Mucosa of stomach (tissue), 1 donor: ENCODE data around the gene LSS.

Source experiments
- H3K27me3 ChIP-seq: one replicate; pipeline ENCODE4 v1.7.0; 2013; ENCODE audit warnings: mild to moderate bottlenecking, low read length; ENCODE audit not compliant: control insufficient read depth, insufficient read depth
- H3K36me3 ChIP-seq: one replicate; pipeline ENCODE4 v1.7.0; 2013; ENCODE audit warnings: low read length; ENCODE audit not compliant: control insufficient read depth, insufficient read depth
- H3K4me1 ChIP-seq: one replicate; pipeline ENCODE4 v1.7.0; 2013; ENCODE audit warnings: mild to moderate bottlenecking, low read length; ENCODE audit not compliant: control insufficient read depth, insufficient read depth
- H3K4me3 ChIP-seq: one replicate; pipeline ENCODE4 v1.7.0; 2013; ENCODE audit warnings: low read length
- H3K9ac ChIP-seq: one replicate; pipeline ENCODE4 v1.7.0; 2013; ENCODE audit warnings: mild to moderate bottlenecking, low read length, moderate library complexity
- H3K9me3 ChIP-seq: one replicate; pipeline ENCODE4 v1.7.0; 2013; ENCODE audit warnings: mild to moderate bottlenecking, low read length, moderate library complexity; ENCODE audit not compliant: control insufficient read depth
- donor health status: Pancreatic carcinoma.

LSS gene

DNA sequence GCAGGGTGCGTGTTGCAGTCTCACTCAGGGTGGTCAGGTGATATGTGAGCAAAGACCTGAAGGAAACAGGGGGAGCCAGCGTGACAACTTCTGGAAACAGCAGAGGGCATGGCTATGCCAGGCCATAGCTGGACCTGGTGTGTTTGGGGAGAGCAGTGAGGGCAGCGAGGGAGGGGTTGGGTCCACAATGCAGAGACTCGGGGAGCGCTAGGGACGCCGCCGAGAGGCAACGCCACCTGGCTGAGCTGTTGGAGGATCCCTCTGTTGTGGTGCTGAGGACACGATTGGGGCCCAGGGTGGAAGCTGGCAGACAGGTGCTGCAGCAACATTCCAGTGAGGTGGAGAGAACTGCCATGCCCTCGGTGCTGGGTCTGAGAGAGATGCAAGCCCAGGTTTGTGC is 26.6 kb upstream of the LSS start:
- no peaks in the 10 kb centered on the region for H3K9me3 ChIP-seq
- H3K4me1 ChIP-seq = peaks cover 17% of the 10 kb centered on the region
- H3K9ac ChIP-seq = no peak overlapping the region
- H3K4me3 ChIP-seq = no peak overlapping the region
- peaks cover 29% of the 10 kb centered on the region for H3K36me3 ChIP-seq
- H3K27me3 ChIP-seq = no peaks in the 10 kb centered on the region

GRCh38 chr21:46254208-46254975 is 25.8 kb upstream of the LSS start:
- Histone ChIP-seq H3K4me3 (no peak overlapping the region), H3K9me3 (no peaks in the 10 kb centered on the region), H3K36me3 (peaks cover 36% of the 10 kb centered on the region), H3K9ac (no peak overlapping the region), H3K4me1 (peaks cover 17% of the 10 kb centered on the region), H3K27me3 (no peaks in the 10 kb centered on the region)

GRCh38 chr21:46253610-46254124 is 25.1 kb upstream of the LSS start:
- H3K9me3 ChIP-seq = no peaks in the 10 kb centered on the region
- H3K9ac ChIP-seq = no peak overlapping the region
- H3K27me3 ChIP-seq = no peaks in the 10 kb centered on the region
- H3K4me3 ChIP-seq = no peak overlapping the region
- peaks cover 17% of the 10 kb centered on the region for H3K4me1 ChIP-seq
- H3K36me3 ChIP-seq = peaks cover 36% of the 10 kb centered on the region

DNA sequence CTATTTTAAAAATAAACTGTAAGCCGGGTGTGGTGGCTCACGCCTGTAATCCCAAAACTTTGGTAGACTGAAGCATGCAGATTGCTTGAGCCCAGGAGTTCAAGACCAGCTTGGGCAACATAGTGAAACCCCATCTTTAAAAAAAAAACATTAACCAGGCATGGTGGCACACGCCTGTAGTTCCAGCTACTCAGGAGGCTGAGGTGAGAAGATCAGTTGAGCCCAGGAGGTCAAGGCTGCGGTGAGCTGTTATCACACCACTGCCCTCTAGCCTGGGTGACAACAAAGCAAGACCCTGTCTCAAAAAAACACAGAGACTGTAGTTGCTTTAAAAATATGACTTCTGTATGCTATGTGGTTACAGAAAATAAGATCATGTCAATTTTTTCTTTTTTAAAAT is 24.3 kb upstream of the LSS start:
- H3K27me3 ChIP-seq = no peaks in the 10 kb centered on the region
- H3K9me3 ChIP-seq = no peaks in the 10 kb centered on the region
- peaks cover 17% of the 10 kb centered on the region for H3K4me1 ChIP-seq
- peaks cover 36% of the 10 kb centered on the region for H3K36me3 ChIP-seq
- no peak overlapping the region for H3K4me3 ChIP-seq
- no peak overlapping the region for H3K9ac ChIP-seq

GRCh38 chr21:46250146-46250725 is 21.7 kb upstream of the LSS start:
- H3K9ac ChIP-seq = no peak overlapping the region

DNA sequence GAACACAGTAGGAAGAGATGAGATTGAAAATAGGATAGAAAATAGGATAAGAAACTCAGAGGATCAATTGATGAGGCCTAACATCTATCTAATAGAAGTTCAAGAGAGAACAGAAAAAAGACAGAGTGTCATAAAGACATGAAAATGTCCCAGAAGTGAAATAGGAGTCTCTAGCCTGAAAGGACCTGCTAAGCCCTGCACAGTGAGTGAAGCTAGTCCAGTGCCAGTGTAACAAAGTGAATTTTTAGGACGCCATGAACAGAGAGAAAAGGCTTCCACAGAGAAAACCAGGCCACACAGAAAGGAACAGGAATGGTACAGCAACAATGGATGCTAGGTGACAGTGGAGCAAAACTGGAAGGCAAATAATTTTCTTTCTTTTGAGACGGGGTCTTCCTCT is 20.3 kb upstream of the LSS start:
- no peaks in the 10 kb centered on the region for H3K27me3 ChIP-seq
- H3K36me3 ChIP-seq = peaks cover 35% of the 10 kb centered on the region
- H3K9me3 ChIP-seq = no peaks in the 10 kb centered on the region
- peaks cover 17% of the 10 kb centered on the region for H3K4me1 ChIP-seq
- H3K4me3 ChIP-seq = no peak overlapping the region
- H3K9ac ChIP-seq = no peak overlapping the region

More at GRCh38 chr21:46250146-46250725, 21.7 kb upstream of the LSS start:
- H3K36me3 ChIP-seq = peaks cover 35% of the 10 kb centered on the region
- H3K27me3 ChIP-seq = no peaks in the 10 kb centered on the region
- no peak overlapping the region for H3K4me3 ChIP-seq
- H3K4me1 ChIP-seq = peaks cover 17% of the 10 kb centered on the region
- H3K9me3 ChIP-seq = no peaks in the 10 kb centered on the region

GRCh38 chr21:46248422-46248782 is 19.8 kb upstream of the LSS start:
- Histone ChIP-seq H3K4me3 (no peak overlapping the region), H3K4me1 (peaks cover 17% of the 10 kb centered on the region), H3K9me3 (no peaks in the 10 kb centered on the region), H3K9ac (no peak overlapping the region), H3K36me3 (peaks cover 36% of the 10 kb centered on the region), H3K27me3 (no peaks in the 10 kb centered on the region)

DNA sequence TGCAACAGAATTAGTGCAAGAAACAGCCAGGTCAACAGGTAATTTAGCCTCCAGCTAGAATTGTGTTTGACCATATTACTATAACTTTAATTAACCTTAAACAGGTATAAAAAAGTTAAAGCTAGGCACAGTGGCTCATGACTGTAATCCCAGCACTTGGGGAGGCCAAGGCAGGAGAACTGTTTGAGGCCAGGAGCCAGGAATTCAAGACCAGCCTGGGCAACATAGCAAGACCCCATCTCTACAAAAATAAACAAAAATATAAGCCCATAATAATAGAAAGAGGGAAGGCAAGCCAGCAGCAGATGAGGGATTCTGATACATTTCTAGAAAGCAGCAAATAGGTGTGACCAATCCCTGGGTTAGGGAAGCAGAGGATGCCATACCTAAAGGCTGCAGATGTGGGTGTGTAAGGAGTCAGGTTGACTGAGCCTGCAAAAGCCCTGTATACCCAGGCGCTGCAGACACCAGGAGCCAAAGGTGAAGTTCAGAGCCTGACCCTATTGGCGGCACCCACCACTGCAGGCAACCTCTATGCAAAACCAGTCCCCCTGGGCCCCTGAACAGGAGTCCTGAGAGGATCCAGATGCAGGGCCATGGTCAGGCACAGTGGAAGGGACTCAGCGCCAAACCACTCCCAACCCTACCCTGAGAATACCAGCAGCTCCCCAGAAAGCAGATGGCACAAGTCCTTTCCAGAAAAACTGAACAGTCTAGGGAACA is 19.3 kb upstream of the LSS start:
- Histone ChIP-seq H3K36me3 (peaks cover 35% of the 10 kb centered on the region), H3K9ac (no peak overlapping the region), H3K27me3 (no peaks in the 10 kb centered on the region)

DNA sequence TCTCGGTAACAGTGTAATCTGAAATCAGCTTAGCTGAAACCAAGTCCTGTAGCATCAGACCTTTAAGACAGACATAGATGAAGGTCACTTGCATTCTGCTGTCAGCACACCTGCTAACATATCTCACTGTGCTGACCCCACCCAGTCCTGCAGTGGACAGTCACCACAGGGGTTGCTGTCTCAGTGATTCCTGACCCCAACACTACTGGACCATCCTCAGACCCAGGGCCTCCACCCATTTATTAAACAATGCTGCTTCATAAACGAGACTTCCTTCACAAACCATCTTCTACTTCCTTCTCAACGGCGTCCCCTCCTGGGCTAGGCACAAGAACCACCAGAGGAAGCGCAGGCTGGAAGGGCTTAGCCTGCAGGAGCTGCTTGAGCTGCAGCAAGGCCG is 17.8 kb upstream of the LSS start:
- H3K27me3 ChIP-seq = no peaks in the 10 kb centered on the region
- H3K4me3 ChIP-seq = no peak overlapping the region
- no peaks in the 10 kb centered on the region for H3K9me3 ChIP-seq
- peaks cover 31% of the 10 kb centered on the region for H3K36me3 ChIP-seq
- H3K9ac ChIP-seq = no peak overlapping the region
- peaks cover 9% of the 10 kb centered on the region for H3K4me1 ChIP-seq

More for the DNA sequence above, 19.3 kb upstream of the LSS start:
- H3K9me3 ChIP-seq = no peaks in the 10 kb centered on the region
- H3K4me1 ChIP-seq = peaks cover 17% of the 10 kb centered on the region
- no peak overlapping the region for H3K4me3 ChIP-seq

- Histone ChIP-seq H3K4me1 (peaks cover under 1% of the 10 kb centered on the region), H3K36me3 (peaks cover 29% of the 10 kb centered on the region), H3K4me3 (no peak overlapping the region), H3K9ac (no peak overlapping the region), H3K9me3 (no peaks in the 10 kb centered on the region), H3K27me3 (no peaks in the 10 kb centered on the region)
Observed at GRCh38 chr21:46245213-46245915, 16.8 kb upstream of the LSS start.

GRCh38 chr21:46244602-46245001 is 16.0 kb upstream of the LSS start:
- H3K9me3 ChIP-seq = no peaks in the 10 kb centered on the region
- H3K36me3 ChIP-seq = peaks cover 25% of the 10 kb centered on the region
- H3K4me1 ChIP-seq = no peaks in the 10 kb centered on the region
- no peaks in the 10 kb centered on the region for H3K27me3 ChIP-seq
- no peak overlapping the region for H3K9ac ChIP-seq
- no peak overlapping the region for H3K4me3 ChIP-seq
